HCT116 (cell line): ENCODE data around the gene IGSF23. TPM values are rescaled to one million over a fixed set of nuclear protein-coding genes. Genes with fewer than 3 reads are reported as not detected.

Source experiments
- ATAC-seq: fragments of 200-7000 bp; cut with Tn5 transposase; 2 replicates; pipeline ENCODE4 v1.9.1; 2020; ENCODE audit warnings: mild to moderate bottlenecking, moderate library complexity
- BruUV-seq: library from RNA; stranded (reverse); fragments of 400-500 nt; replicated peaks from 2 replicates; lab custom pipeline; 2021; lab: Mats Ljungman, UMichigan
- CTCF ChIA-PET: fragments of 300-600 bp; sonication (Branson Sonifier 250); formaldehyde crosslinking; loops from one replicate; lab custom pipeline; 2021; ENCODE audit warnings: antibody characterized with exemption; lab: Charles Lee
- POLR2A ChIA-PET: fragments of 300-600, 350-600 bp; sonication (Branson Sonifier 250); formaldehyde crosslinking; loops from one replicate; lab custom pipeline; 2021; ENCODE audit warnings: antibody characterized with exemption; lab: Charles Lee
- RAD21 ChIA-PET, 2 experiments: fragments of 300-600 bp; sonication (Branson Sonifier 250); formaldehyde crosslinking; loops; one replicate each; lab custom pipeline; 2023; ENCODE audit warnings: low total read pairs in 2 of 2; ENCODE audit not compliant: uncharacterized antibody in 2 of 2, unreplicated experiment in 2 of 2, low non-redundant PET in 1 of 2; lab: Charles Lee
- DNase-seq: peaks from one replicate; pipeline ENCODE4 v3.0.0-alpha.2; 2010; ENCODE audit warnings: low read depth, low spot score
- H2AFZ ChIP-seq: fragments of 200-600 bp; shearing (Covaris generic), sonication (generic); 2 replicates; pipeline ENCODE4 v1.6.1; 2017; ENCODE audit warnings: low read depth, mixed run types, mixed read lengths, antibody characterized with exemption, low read length; ENCODE audit not compliant: poor library complexity, severe bottlenecking
- H3K27ac ChIP-seq: 2 replicates; pipeline ENCODE4 v1.5.1; 2012; ENCODE audit warnings: low read depth, low read length
- H3K27me3 ChIP-seq: fragments of 200-600 bp; sonication (generic); 2 replicates; pipeline ENCODE4 v1.6.1; 2016; ENCODE audit warnings: mixed run types, low read length, mixed read lengths; ENCODE audit not compliant: insufficient read depth
- H3K36me3 ChIP-seq, 2 experiments: fragments of 200-500 bp in 1 of 2; fragments of 200-600 bp in 1 of 2; sonication (Bioruptor generic) in 1 of 2; sonication (generic) in 1 of 2; 2 replicates each; pipeline versions ENCODE4 v1.5.1 to v1.6.1; 2014 to 2016; ENCODE audit warnings: low read length in 2 of 2, inconsistent platforms in 1 of 2, mixed read lengths in 1 of 2, mixed run types in 1 of 2; ENCODE audit not compliant: insufficient read depth in 2 of 2, control insufficient read depth in 1 of 2
- H3K4me1 ChIP-seq, 2 experiments: fragments of 200-600 bp in 1 of 2; sonication (generic) in 1 of 2; 2 replicates each; pipeline versions ENCODE4 v1.5.1 to v1.6.1; 2012 to 2017; ENCODE audit warnings: low read length in 2 of 2, inconsistent platforms in 1 of 2, mild to moderate bottlenecking in 1 of 2, mixed read lengths in 1 of 2, mixed run types in 1 of 2, moderate library complexity in 1 of 2; ENCODE audit not compliant: insufficient read depth in 2 of 2, control insufficient read depth in 1 of 2
- H3K4me2 ChIP-seq: fragments of 200-600 bp; sonication (generic); 2 replicates; pipeline ENCODE4 v1.6.1; 2017; ENCODE audit warnings: mixed run types, low read length, mixed read lengths
- H3K4me3 ChIP-seq, 2 experiments: fragments of 200-600 bp in 1 of 2; sonication (generic) in 1 of 2; replicated peaks in 1 of 2; 2 replicates each; pipeline ENCODE4 v1.5.1; 2011 to 2016; ENCODE audit warnings: low read length in 2 of 2, control low read depth in 1 of 2, low read depth in 1 of 2, mild to moderate bottlenecking in 1 of 2, mixed read lengths in 1 of 2, mixed run types in 1 of 2
- H3K79me2 ChIP-seq: fragments of 200-600 bp; sonication (generic); 2 replicates; pipeline ENCODE4 v1.6.1; 2017; ENCODE audit warnings: mild to moderate bottlenecking, mixed run types, low read length, moderate library complexity, mixed read lengths; ENCODE audit not compliant: insufficient read depth
- H3K9ac ChIP-seq: fragments of 200-600 bp; sonication (generic); 2 replicates; pipeline ENCODE4 v1.6.1; 2016; ENCODE audit warnings: low read length, mixed read lengths
- H3K9me2 ChIP-seq: fragments of 200-600 bp; sonication (generic), shearing (Covaris generic); 2 replicates; pipeline ENCODE4 v1.6.1; 2017; ENCODE audit warnings: mixed run types, mild to moderate bottlenecking, moderate library complexity; ENCODE audit not compliant: insufficient read depth
- H3K9me3 ChIP-seq, 2 experiments: fragments of 200-500 bp in 1 of 2; fragments of 200-600 bp in 1 of 2; sonication (Bioruptor generic) in 1 of 2; sonication (generic) in 1 of 2; 2 replicates each; pipeline ENCODE4 v1.6.1; 2014 to 2017; ENCODE audit warnings: low read length in 2 of 2, mixed read lengths in 2 of 2, inconsistent platforms in 1 of 2, low read depth in 1 of 2, mild to moderate bottlenecking in 1 of 2, mixed run types in 1 of 2, moderate library complexity in 1 of 2; ENCODE audit not compliant: control insufficient read depth in 1 of 2, insufficient read depth in 1 of 2
- H4K20me1 ChIP-seq: fragments of 200-600 bp; sonication (generic), shearing (Covaris generic); 2 replicates; pipeline ENCODE4 v1.6.1; 2017; ENCODE audit warnings: mixed run types, mild to moderate bottlenecking, moderate library complexity; ENCODE audit not compliant: insufficient read depth
- CBX3 ChIP-seq: IDR thresholded peaks from 2 replicates; pipeline ENCODE4 v1.6.1; 2012; ENCODE audit warnings: low read depth
- ELF1 ChIP-seq: IDR thresholded peaks from 2 replicates; pipeline ENCODE4 v1.6.1; 2012; ENCODE audit warnings: low read depth, borderline replicate concordance
- EZH2 ChIP-seq: fragments of 200-600 bp; sonication (generic); IDR thresholded peaks from 2 replicates; pipeline ENCODE4 v1.6.1; 2017; ENCODE audit warnings: antibody characterized with exemption, mixed run types
- FOSL1 ChIP-seq: IDR thresholded peaks from 2 replicates; pipeline ENCODE4 v1.6.1; 2012; ENCODE audit warnings: low read depth
- JUND ChIP-seq: IDR thresholded peaks from 2 replicates; pipeline ENCODE4 v1.6.1; 2012
- MAX ChIP-seq: IDR thresholded peaks from 2 replicates; pipeline ENCODE4 v1.6.1; 2012
- POLR2A ChIP-seq: IDR thresholded peaks from 2 replicates; pipeline ENCODE4 v1.7.0; 2011; ENCODE audit warnings: borderline replicate concordance; ENCODE audit not compliant: insufficient read depth, insufficient read length; ENCODE audit errors: extremely low read depth
- RAD21 ChIP-seq: IDR thresholded peaks from 2 replicates; pipeline ENCODE4 v1.6.1; 2012; ENCODE audit warnings: low read depth, mild to moderate bottlenecking
- SIN3A ChIP-seq: IDR thresholded peaks from 2 replicates; pipeline ENCODE4 v1.6.1; 2012; ENCODE audit warnings: low read depth
- SP1 ChIP-seq: IDR thresholded peaks from 2 replicates; pipeline ENCODE4 v1.6.1; 2012; ENCODE audit warnings: low read depth
- TCF7L2 ChIP-seq: IDR thresholded peaks from 2 replicates; pipeline ENCODE4 v1.7.0; 2011; ENCODE audit warnings: borderline replicate concordance, inconsistent platforms; ENCODE audit not compliant: insufficient read depth, insufficient read length; ENCODE audit errors: extremely low read depth
- intact Hi-C: fragments of 100-400 bp; cut with micrococcal nuclease; formaldehyde crosslinking; loops from 2 replicates; pipeline ENCODE4 v1.10.0; 2022
- total RNA-seq: library from RNA; stranded (reverse); gene quantifications from one replicate; pipeline ENCODE4 v1.2.1, GENCODE V29; 2021; ENCODE audit not compliant: unreplicated experiment
- TF ChIP-seq, protein P1 (sequence below): IDR thresholded peaks from 2 replicates; pipeline ENCODE4 v1.6.1; 2012; ENCODE audit warnings: low read depth
- TF ChIP-seq, protein P2 (sequence below), 3 experiments: fragments of 200-600 bp in 1 of 3; sonication (generic) in 1 of 3; IDR thresholded peaks in 2 of 3; conservative IDR thresholded peaks in 1 of 3; 2 replicates each; pipeline ENCODE4 v1.5.1; 2012 to 2017; ENCODE audit warnings: low read depth in 2 of 3, low read length in 2 of 3, antibody characterized with exemption in 1 of 3, borderline replicate concordance in 1 of 3, control low read depth in 1 of 3, mild to moderate bottlenecking in 1 of 3, mixed read lengths in 1 of 3, mixed run types in 1 of 3, moderate library complexity in 1 of 3; ENCODE audit not compliant: insufficient read depth in 1 of 3

The IGSF23 gene
- total RNA-seq, 1 experiment from 2014 or later, result not detected

DNA sequence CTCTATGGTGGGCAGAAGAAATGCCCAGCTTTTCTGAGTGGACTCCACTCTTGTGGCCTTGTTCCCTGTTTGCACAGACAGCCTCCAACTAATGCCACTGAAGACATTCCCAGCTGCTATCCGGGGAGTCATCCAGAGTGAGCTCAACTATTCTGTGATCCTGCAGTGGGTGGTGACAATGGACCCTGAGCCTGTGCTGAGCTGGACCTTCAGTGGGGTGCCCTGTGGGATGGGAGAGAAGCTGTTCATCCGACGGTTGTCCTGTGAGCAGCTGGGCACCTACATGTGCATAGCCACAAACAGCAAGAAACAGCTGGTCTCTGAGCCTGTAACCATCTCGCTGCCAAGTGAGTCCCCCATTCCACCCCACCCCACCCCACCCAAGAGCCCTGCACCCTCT lies 10.3 kb downstream of the IGSF23 start:
- Histone ChIP-seq H3K27me3 (no peaks in the 10 kb centered on the region), H3K4me2 (no peak overlapping the region), H3K27ac (no peak overlapping the region), H3K9me3 (peaks cover 0 to 7% of the 10 kb centered on the region in 2 experiments; a peak in 1 of 4 replicates), H3K79me2 (no peaks in the 10 kb centered on the region), H3K9ac (no peak overlapping the region), H3K9me2 (no peaks in the 10 kb centered on the region), H4K20me1 (no peaks in the 10 kb centered on the region), H3K36me3 (0 out of 4 replicates have a peak, but pooled peaks cover 0 to 8% of the 10 kb centered on the region in 2 experiments), H3K4me1 (peaks cover 13 to 29% of the 10 kb centered on the region in 2 experiments), H3K4me3 (no peak overlapping the region), H2AFZ (no peak overlapping the region)
- no peak for ATAC-seq
- intact Hi-C loops, result no loop called here
- ChIA-PET CTCF (no interaction called here), RAD21 (no interaction called here), POLR2A (interaction anchor here (1.0 kb wide), 1 partner anchor 20 kb away, joined by 3 read pairs; the partner anchor contains the start of gene PVR)
- TF ChIP-seq SIN3A (no peak), FOSL1 (no peak), CBX3 (no peak), POLR2A (no peak), TCF7L2 (no peak), MAX (no peak), EZH2 (no peak), JUND (no peak), RAD21 (no peak), SP1 (no peak), ELF1 (no peak)
- TF ChIP-seq, protein P1, sequence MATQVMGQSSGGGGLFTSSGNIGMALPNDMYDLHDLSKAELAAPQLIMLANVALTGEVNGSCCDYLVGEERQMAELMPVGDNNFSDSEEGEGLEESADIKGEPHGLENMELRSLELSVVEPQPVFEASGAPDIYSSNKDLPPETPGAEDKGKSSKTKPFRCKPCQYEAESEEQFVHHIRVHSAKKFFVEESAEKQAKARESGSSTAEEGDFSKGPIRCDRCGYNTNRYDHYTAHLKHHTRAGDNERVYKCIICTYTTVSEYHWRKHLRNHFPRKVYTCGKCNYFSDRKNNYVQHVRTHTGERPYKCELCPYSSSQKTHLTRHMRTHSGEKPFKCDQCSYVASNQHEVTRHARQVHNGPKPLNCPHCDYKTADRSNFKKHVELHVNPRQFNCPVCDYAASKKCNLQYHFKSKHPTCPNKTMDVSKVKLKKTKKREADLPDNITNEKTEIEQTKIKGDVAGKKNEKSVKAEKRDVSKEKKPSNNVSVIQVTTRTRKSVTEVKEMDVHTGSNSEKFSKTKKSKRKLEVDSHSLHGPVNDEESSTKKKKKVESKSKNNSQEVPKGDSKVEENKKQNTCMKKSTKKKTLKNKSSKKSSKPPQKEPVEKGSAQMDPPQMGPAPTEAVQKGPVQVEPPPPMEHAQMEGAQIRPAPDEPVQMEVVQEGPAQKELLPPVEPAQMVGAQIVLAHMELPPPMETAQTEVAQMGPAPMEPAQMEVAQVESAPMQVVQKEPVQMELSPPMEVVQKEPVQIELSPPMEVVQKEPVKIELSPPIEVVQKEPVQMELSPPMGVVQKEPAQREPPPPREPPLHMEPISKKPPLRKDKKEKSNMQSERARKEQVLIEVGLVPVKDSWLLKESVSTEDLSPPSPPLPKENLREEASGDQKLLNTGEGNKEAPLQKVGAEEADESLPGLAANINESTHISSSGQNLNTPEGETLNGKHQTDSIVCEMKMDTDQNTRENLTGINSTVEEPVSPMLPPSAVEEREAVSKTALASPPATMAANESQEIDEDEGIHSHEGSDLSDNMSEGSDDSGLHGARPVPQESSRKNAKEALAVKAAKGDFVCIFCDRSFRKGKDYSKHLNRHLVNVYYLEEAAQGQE, result no peak
- TF ChIP-seq, protein P2, sequence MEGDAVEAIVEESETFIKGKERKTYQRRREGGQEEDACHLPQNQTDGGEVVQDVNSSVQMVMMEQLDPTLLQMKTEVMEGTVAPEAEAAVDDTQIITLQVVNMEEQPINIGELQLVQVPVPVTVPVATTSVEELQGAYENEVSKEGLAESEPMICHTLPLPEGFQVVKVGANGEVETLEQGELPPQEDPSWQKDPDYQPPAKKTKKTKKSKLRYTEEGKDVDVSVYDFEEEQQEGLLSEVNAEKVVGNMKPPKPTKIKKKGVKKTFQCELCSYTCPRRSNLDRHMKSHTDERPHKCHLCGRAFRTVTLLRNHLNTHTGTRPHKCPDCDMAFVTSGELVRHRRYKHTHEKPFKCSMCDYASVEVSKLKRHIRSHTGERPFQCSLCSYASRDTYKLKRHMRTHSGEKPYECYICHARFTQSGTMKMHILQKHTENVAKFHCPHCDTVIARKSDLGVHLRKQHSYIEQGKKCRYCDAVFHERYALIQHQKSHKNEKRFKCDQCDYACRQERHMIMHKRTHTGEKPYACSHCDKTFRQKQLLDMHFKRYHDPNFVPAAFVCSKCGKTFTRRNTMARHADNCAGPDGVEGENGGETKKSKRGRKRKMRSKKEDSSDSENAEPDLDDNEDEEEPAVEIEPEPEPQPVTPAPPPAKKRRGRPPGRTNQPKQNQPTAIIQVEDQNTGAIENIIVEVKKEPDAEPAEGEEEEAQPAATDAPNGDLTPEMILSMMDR (IDR thresholded peaks at IDR 0.05 in 2 of 3, conservative IDR thresholded peaks at IDR 0.05 in 1 of 3; ENCODE audit: borderline replicate concordance in 1 of 3, insufficient read depth in 1 of 3, low read depth in 2 of 3, low read length in 2 of 3), result no peak
- DNase-seq, result no peak
- no TSS peak for BruUV-seq
